Fibroblast of pulmonary artery (primary cell): ENCODE results near the gene OSBPL1A.

Source experiments
- DNase-seq: peaks from one replicate; pipeline ENCODE4 v3.0.0-alpha.2; 2010; ENCODE audit warnings: low read depth
- H3K4me3 ChIP-seq: replicated peaks from 2 replicates; pipeline ENCODE4 v1.5.1; 2011; ENCODE audit warnings: low read depth, mild to moderate bottlenecking, control low read depth, low read length, moderate library complexity
- CTCF ChIP-seq: IDR thresholded peaks from 2 replicates; pipeline ENCODE4 v1.5.1; 2011; ENCODE audit warnings: mild to moderate bottlenecking, control low read depth, low read length, inconsistent platforms; ENCODE audit errors: missing control alignments

Gene OSBPL1A

DNA sequence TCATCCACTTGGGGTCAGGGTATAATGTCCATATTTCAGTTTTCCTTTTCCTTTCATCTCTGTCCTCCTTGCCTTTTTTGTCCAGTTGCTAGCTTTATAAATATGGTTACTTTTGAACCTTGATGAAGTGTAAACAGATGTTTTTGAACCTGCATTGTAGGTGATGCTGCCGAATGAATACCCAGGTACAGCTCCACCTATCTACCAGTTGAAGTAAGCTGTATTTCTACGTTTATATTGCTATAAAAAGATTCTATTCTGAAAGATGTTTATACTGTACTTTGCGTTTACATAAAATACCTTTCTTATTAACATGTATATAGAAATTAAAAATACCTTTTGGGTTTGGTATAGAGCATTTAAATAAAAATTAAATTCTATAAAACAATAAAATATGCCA, 31.1 kb upstream of the OSBPL1A start:
- no peak overlapping the region for H3K4me3 ChIP-seq
- DNase-seq: no peak

DNA sequence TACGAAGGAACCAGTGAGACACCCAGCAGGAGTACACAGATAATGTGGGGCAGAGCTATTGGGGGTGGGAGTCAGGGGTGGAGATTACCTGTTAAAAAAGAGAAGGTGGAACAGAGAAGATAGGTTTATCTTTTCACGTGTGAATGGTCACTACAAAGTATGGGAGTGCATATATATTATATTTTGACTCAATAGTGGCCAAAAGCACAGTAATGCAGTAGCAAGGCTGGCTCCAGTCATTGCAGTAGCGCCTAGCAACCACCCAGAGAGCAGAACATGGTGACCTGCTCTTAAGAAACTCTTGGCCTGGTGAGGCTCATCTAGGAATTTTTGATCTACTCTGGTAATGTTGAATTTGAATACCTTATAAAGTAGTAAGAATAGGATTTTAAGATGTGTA, 29.9 kb upstream of the OSBPL1A start:
- peak overlapping the region; percentile 75 for H3K4me3 ChIP-seq
- peak; percentile 34 for DNase-seq
- no peak for TF ChIP-seq CTCF

More for the DNA sequence above, 31.1 kb upstream of the OSBPL1A start:
- no peak for TF ChIP-seq CTCF

- peak within 1 kb of the TSS; percentile 75 for H3K4me3 ChIP-seq
- TF ChIP-seq CTCF: no peak
- peak; percentile 83 for DNase-seq
Observed at GRCh38 chr18:24426398-24427294, 29.0 kb upstream of the OSBPL1A start, which contains the start of gene IMPACT. IMPACT (plus strand) TSS chr18:24426670; CDS start chr18:24426757, 87 bp downstream.

GRCh38 chr18:24426073-24426397, 28.4 kb upstream of the OSBPL1A start:
- no peak for DNase-seq
- H3K4me3 ChIP-seq: peak overlapping the region; percentile 75
- no peak for TF ChIP-seq CTCF

- DNase-seq: peak; percentile 29
- no peak for TF ChIP-seq CTCF
- no peak overlapping the region for H3K4me3 ChIP-seq
Observed at GRCh38 chr18:24421831-24422230, 24.2 kb upstream of the OSBPL1A start.

GRCh38 chr18:24420551-24420950, 22.9 kb upstream of the OSBPL1A start:
- H3K4me3 ChIP-seq: no peak overlapping the region
- DNase-seq: no peak
- TF ChIP-seq CTCF: no peak

DNA sequence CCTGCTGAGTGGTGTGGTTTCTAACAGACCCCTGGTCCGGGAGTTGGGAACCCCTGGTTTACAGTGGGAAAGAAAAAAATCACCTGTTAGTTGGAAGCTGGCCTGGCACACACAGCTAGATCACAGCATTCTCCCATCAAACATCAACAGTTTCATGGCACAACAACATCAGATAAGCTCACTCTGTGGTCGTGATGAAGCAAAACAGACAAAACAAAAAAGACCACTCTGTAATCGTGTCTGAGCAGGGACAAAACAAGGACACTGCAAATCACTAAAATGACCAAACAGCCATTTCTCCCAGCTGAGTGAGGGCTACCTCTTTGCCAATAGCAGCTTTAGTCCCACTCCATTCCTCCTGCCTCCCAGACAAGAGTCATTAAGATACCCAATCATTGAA, 19.9 kb upstream of the OSBPL1A start:
- no peak for DNase-seq
- no peak for TF ChIP-seq CTCF
- H3K4me3 ChIP-seq: no peak overlapping the region
